ENCODE results near the gene IGSF11. TPM values are rescaled to one million over a fixed set of nuclear protein-coding genes. Genes with fewer than 3 reads are reported as not detected.

IGSF11 gene
- total RNA-seq, 3 donors from 2014 or later = 0.63 to 5.9 TPM; not detected in 1

GRCh38 chr3:119025171-119025795 is 9.4 kb downstream of the IGSF11 start:
- Histone ChIP-seq H3K9me3 (no peaks in the 10 kb centered on the region), H3K36me3 (ENCODE audit: low read depth) (no peaks in the 10 kb centered on the region), H3K4me1 (ENCODE audit: low read depth) (no peaks in the 10 kb centered on the region), H3K4me3 (no peak overlapping the region)
- DNase-seq (no peak), ATAC-seq (no peak)
- intact Hi-C loops (cut with DNase I, micrococcal nuclease) = no loop called here
- TF ChIP-seq CTCF (IDR thresholded peaks at IDR 0.05) = no peak

- Histone ChIP-seq H3K36me3 (ENCODE audit: low read depth) (no peaks in the 10 kb centered on the region), H3K4me1 (ENCODE audit: low read depth) (no peaks in the 10 kb centered on the region), H3K9me3 (no peaks in the 10 kb centered on the region), H3K4me3 (no peak overlapping the region)
- ATAC-seq (no peak), DNase-seq (no peak)
- no peak for TF ChIP-seq CTCF (IDR thresholded peaks at IDR 0.05)
- intact Hi-C loops (cut with DNase I, micrococcal nuclease) = no loop called here
These were observed 14.7 kb downstream of the IGSF11 start for GRCh38 chr3:119019767-119020518.

GRCh38 chr3:119018690-119019463 is 15.8 kb downstream of the IGSF11 start:
- DNase-seq = no peak
- no peaks in the 10 kb centered on the region for H3K36me3 ChIP-seq (ENCODE audit: low read depth)
- H3K4me3 ChIP-seq = no peak overlapping the region
- no peak for ATAC-seq
- H3K4me1 ChIP-seq (ENCODE audit: low read depth) = no peaks in the 10 kb centered on the region
- H3K9me3 ChIP-seq = no peaks in the 10 kb centered on the region
- intact Hi-C loops (cut with DNase I, micrococcal nuclease) = no loop called here
- no peak for TF ChIP-seq CTCF (IDR thresholded peaks at IDR 0.05)

GRCh38 chr3:119015942-119016341 is 18.7 kb downstream of the IGSF11 start:
- Histone ChIP-seq H3K36me3 (ENCODE audit: low read depth) (no peaks in the 10 kb centered on the region), H3K4me3 (no peak overlapping the region), H3K9me3 (no peaks in the 10 kb centered on the region), H3K4me1 (ENCODE audit: low read depth) (no peaks in the 10 kb centered on the region)
- DNase-seq (no peak), ATAC-seq (no peak)
- intact Hi-C loops (cut with DNase I, micrococcal nuclease) = no loop called here
- TF ChIP-seq CTCF (IDR thresholded peaks at IDR 0.05) = no peak

- H3K4me1 ChIP-seq (ENCODE audit: low read depth) = no peaks in the 10 kb centered on the region
- no peak overlapping the region for H3K4me3 ChIP-seq
- H3K9me3 ChIP-seq = no peaks in the 10 kb centered on the region
- no peaks in the 10 kb centered on the region for H3K36me3 ChIP-seq (ENCODE audit: low read depth)
- TF ChIP-seq CTCF (IDR thresholded peaks at IDR 0.05) = no peak
- no peak for ATAC-seq
- intact Hi-C loops (cut with DNase I, micrococcal nuclease) = no loop called here
- DNase-seq = no peak
These were observed 20.7 kb downstream of the IGSF11 start for GRCh38 chr3:119013951-119014350.

Data from mucosa of descending colon (tissue), 3 donors.